Cortex of kidney (tissue), 1 donor: ENCODE results near the gene SARM1.

Experiments used
- DNase-seq: peaks from one replicate; lab custom pipeline; 2025; lab: John Stamatoyannopoulos, UW

The SARM1 gene

GRCh38 chr17:28368915-28369683 is 2.4 kb upstream of the SARM1 start:
- DNase-seq = no peak

DNA sequence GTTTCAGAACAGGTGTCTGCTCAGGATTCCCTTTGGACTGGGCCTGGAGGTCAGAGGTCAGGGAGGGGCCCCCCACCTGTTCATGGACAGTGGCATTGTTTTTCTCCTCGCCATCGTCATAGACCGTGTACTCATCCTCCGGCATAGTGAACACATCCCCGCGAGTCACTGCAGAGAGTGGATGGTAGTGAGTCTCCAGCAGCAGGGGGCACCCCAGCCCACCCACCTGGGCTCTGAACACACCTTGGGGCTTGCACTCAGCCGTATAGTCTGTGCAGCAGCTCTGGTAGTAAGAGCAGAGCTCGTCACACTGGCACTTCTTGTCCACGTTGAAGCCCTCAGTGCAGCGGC is 1.8 kb upstream of the SARM1 start:
- no peak for DNase-seq

- no peak for DNase-seq
Measured at GRCh38 chr17:28370035-28370743, 1.3 kb upstream of the SARM1 start, which contains the start of gene VTN. Gene VTN, minus strand, starts transcription at chr17:28370307. Its CDS starts 104 bp downstream, at chr17:28370203.

DNA sequence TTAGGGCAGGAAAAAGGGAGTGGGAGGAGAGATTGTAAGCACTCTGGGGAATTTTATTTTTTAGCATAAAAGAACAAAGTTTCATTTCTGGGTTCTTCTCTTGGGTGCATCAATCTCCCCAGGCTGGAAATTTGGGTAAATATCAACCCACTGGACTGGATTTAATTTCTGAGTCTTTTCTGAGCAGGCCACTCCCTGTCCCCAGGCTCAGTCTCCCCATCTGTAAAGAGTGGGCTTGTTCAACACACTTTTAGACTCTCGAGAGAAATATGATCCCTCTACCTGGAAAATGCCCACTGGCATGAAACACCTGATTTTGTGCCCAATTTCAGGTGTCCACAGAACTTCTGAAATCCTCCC is 770 bp upstream of the SARM1 start:
- DNase-seq = no peak

- no peak for DNase-seq
Measured at GRCh38 chr17:28372203-28372944, 880 bp downstream of the SARM1 start.

GRCh38 chr17:28372945-28373274 is 1.4 kb downstream of the SARM1 start:
- DNase-seq = no peak

DNA sequence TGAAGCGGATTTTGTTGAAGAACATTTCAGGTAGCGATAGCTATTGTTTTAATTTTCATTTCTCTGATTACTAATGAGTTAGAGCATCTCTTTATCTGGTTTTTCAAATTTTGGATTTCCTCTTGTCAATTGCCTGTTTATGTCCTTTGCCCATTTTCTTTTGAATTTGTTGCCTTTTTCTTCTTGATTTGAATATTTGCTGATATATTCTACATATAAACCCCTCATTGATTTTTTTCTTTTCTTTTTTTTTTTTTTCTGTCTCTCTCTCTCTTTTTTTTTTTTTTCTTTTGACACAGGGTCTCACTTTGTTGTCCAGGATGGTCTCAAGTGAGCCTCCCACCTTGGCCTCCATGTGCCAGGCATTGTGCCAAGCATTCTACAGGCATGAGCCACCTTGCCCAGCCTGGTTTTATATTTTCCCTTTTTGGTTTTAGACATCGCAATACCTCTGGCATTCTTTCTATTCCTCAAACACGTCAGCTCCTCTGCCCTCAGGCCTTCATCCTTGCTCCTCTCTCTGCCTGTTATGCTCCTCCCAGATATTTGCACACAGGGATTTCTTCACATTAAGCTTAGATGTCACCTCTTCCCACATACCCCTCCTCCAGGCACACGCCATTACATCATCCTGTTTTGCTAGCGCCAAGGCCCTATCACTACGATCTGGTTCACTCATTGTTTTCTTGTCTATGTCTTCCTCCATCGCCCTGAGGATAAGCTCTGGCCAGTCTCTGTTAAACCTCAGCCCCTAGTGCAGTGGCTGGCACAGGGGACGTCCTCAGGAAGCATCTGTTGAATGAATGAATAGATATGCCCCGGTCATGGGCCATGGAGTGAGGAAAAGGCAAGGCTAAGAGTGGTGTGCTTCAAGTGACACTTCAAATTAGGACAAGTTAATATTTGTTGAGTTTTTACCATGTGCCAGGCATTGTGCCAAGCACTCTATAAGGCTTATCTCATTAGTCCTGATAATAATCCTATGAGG is 8.6 kb downstream of the SARM1 start:
- DNase-seq = no peak

- DNase-seq = no peak
Measured at GRCh38 chr17:28381141-28381825, 9.8 kb downstream of the SARM1 start.

GRCh38 chr17:28384281-28385036 is 13.0 kb downstream of the SARM1 start:
- no peak for DNase-seq

- no peak for DNase-seq
Measured at GRCh38 chr17:28385037-28385400, 13.5 kb downstream of the SARM1 start.

DNA sequence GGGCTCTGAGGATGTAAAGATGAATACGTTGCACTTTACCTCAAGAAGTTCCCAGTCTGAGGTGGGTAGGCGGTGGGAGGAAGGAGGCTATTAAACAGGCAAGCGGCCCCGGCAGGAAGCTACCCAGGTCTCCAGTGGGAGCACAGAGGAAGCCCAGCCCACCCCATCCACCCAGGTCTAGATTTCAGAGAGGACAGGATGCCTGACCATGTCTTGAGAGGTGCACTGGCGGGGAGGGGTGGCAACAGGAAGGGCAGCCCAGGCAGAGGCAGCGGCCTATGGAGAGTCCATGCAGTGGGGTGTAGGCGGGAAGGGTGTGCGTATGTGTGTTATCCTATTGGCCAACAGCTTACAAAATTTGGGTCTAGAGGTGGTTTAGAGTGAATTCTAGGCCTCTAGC is 13.9 kb downstream of the SARM1 start:
- no peak for DNase-seq

- no peak for DNase-seq
Measured at GRCh38 chr17:28386391-28386790, 14.9 kb downstream of the SARM1 start.

GRCh38 chr17:28388106-28388505 is 16.6 kb downstream of the SARM1 start:
- DNase-seq = no peak

DNA sequence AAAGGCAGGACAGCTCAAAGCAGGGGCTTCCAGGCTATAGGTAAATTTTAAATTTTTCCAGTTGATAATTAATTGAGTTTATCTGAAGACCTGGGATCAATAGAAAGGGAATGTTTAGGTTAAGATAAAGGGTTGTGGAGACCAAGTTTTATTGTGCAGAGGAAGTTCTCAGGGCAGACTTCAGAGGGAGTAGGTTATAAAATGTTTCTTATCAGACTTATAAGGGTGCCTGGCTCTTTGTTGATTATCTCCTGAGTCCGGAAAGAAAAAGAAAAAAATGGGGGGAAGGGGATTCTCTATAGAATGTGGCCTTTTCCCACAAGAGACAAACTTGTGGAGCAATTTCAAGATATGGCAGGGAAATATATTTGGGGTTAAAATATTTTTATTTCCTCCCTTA is 18.6 kb downstream of the SARM1 start:
- no peak for DNase-seq

DNA sequence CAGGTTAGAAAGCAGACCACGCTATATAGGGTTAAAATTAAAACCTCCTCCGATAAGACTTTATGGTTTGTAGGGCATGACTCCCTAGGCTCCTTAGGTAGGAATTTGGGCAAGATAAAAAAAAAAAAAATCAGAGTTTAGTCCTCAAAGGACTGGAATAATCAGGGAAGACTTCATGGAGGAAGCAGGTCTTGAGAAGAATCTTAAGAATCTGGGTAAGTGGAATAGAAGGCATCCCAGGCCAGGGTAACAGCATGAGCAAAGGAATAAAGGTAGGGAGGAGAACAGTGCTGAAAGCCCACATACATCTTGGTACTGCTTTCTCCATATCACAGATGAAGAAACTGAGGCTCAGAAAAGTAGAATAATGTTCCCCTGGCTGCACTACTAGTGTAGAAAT is 19.1 kb downstream of the SARM1 start:
- no peak for DNase-seq

- no peak for DNase-seq
Measured at GRCh38 chr17:28390984-28391383, 19.5 kb downstream of the SARM1 start.

DNA sequence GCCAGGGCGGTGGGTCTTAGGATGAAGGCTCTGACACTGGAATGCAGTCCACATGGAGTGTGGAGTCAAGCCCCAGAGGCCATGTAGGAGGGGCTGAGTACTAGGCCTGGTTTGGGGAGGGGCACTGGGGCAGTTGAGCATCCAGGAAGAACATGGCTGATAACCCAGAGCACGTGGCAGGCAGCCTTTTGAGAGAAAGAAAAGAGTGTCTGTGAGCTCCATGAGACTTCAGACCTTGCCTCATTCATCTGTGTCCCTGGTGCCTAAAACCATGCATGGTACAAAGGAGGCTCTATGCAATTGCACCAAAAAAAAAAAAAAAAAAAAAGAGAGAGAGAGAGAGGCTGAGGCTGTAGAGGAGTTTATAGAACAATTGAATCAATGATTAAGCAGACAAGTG is 19.9 kb downstream of the SARM1 start:
- DNase-seq = no peak

DNA sequence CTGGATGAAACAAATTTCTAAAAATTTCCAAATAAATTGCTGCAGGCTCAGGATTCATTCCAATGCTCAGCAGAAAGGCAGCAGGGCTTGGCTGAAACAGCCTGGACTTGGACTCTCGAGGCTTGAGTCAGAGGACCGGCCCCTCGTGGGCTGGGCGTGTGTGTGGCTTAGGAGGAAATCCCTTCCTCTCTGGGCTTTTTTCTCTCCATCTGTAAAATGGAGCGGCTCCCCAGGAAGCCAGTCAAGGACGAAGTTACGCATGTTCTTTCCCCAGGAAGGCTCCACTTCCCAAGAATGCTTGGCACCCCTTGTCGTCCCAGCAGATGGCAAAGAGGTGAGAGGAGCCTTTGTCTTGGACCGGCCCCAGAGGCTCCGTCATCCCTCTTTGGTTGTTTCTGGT is 21.0 kb downstream of the SARM1 start:
- DNase-seq = no peak

DNA sequence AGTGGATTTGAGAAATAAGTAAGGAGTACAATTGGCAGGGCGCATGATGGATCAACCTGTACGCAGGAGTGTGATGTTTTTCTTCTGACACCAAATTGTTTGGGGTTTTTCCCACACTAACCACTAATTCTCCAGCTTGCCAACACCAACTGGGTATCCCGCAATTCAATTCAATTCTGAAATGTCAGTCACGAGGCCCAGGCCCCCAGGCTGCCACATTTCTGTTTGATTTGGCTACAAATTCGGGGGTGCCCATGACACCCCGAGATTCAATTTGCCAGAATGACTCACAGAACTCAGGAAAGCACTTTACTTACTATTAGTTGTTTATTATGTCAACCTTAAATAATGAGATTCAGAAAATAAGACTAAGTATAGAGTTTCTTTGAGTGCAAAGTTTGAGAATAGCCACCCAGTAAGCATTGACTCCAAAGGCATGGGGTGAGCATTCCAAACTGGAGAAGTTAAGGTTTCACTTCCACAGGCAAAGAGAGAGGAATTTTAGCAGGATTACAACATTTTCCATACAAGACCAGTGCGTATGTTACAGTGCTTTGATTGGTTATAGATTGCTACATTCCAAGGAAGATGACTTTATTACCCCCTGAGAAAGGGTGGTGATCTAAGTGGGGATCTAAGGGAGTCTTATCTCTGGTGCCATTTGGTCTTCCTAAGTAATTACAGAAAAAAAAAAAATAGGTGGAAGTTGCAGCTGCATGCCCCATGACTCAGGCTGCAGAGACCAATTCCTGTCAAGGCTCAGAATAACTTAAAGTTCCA is 23.0 kb downstream of the SARM1 start:
- no peak for DNase-seq

GRCh38 chr17:28395426-28395825 is 23.9 kb downstream of the SARM1 start:
- DNase-seq = no peak
